Erythroblast (primary cell): ENCODE results near the gene TTYH2.

ENCODE experiments used
- GATA1 ChIP-seq: IDR thresholded peaks from 2 replicates; pipeline ENCODE4 v1.6.1; 2011; ENCODE audit warnings: low read depth, mild to moderate bottlenecking, control low read depth, low read length, moderate library complexity
- POLR2A ChIP-seq: IDR thresholded peaks from 2 replicates; pipeline ENCODE4 v1.6.1; 2011; ENCODE audit warnings: mild to moderate bottlenecking, low read length

GRCh38 chr17:74199306-74200092 lies 13.9 kb upstream of the TTYH2 start:
- TF ChIP-seq POLR2A (no peak), GATA1 (no peak)
